Activated CD4-positive, CD25-positive, alpha-beta regulatory T cell treated with anti-CD3 and anti-CD28 coated beads, Interleukin-2, amount 50 U/mL, for 16 hours (primary cell): ENCODE measurements around the gene ZBTB1.
"Not testable (repeated sequence)": the region's sequence is repeated elsewhere in the genome, so short reads cannot be mapped to it uniquely, and the experiment has no call there.

Experiments used
- DNase-seq: peaks from one replicate; pipeline ENCODE4 v3.0.0-alpha.2; 2020; ENCODE audit warnings: low read depth, low spot score

Gene ZBTB1

DNA sequence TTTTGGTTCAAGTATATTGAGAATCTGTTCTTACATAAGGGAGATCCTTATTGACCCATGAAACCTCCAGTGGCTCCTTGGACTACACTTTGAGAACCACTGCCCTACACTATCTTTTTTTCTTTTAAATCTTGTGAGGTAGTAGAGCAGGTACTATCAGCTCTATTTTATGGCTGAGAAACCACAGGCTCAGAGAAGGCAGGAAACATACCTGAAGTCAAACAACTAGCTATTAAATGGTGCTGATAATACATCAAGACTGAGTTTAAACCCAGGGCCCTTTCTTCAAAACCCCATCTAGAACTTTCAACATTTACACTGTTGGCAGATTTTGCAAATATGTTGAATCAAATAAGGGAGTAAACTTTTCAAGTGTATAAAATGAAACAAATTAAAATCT lies 7.8 kb upstream of the ZBTB1 start:
- DNase-seq: no peak

DNA sequence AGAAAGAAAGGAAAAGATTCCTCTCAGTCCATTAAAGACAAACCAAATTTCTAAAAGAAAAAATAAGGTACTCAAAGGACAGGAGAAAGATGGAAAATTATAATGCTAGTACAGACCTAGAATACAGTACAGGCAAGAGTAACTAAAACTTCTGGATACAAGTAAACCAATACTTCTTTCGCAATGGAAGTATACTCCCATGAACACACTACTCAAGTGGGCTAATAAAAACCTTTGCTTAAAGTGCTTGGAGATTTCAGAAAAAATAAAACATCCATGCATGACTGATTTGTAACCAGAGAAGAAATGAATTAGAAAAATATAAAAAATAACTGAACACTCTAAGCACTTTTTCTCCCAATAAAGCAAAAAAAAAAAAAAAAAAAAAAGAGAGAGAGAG lies 4.5 kb upstream of the ZBTB1 start:
- no peak for DNase-seq

DNA sequence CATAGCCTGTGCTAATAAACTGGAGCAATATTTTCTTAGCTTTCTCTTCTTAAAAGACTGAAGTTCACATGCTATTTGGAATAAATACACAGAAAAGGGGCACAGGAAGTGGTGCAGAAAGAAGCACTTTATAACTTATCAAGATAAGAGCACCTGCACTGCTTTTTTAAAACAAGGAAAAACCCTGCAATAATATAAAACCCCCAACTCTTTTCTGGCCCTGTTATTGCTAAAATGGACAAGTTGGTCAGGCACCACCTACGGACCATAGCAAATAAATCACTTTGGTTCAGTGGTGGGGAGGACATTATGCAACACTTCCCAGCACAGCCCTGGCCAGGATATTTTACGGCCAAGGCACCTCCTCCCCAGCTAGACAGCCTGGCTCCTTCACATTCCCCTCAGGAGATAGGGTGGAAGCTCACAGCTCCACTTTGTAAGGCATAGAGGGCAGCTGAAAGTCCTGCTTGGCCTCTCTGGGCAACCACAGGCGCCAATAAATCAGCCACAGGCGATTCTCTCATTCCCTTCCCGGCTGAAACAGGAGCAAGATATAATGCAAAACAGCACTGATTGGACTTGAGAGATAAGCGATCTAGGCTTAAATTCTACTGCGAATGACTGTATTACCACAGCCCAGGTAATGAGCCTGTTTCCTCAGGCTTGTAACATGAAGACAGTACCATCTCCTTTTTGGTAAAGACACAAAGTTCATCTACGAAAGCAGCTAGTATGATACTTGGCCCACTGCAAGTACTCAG lies 3.0 kb upstream of the ZBTB1 start:
- DNase-seq: no peak

DNA sequence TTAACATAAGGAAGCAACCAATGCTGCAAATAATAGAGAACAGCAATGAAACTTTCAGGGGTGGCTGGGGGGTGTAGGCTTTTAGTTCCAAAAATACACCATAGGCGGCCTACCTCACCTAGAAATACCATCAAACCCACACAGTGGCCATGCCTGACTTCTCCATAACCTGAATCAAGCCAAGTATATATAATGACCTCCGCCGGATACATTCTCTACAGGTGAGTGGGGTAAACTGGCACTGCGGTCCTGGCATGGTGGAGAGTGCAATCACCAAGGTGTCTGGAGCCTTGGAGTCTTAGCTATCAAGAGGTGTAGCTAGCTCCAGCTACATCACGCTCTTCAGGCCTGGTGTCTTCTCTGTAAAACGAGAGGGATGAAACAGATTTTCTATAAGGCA lies 2.1 kb upstream of the ZBTB1 start:
- DNase-seq: no peak

DNA sequence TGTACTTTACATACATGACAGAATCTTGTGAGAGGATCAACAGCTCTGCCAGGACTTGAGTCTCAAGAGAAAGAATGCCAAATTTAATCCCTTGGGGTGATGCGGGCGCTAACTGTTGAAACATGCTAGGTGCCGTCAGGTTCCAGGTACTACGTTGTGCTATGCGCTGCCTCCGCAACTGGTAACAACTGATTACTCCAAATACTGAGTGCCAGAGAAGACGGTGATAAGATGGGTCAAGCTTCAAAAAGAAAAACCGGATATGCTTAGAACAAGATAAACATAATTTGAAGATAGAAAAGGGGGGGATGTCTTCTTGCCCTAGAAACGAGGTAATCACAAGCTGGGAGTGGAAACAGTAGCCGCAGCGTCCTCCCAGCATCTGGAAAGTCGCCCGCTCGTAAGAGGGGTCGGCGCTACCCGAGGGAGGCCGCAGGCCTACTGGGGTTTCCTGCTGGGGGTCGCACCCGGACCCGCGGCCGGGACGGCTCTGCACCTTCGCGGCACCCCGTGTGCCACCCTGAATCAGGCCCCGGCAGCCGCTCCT lies 1.6 kb upstream of the ZBTB1 start:
- no peak for DNase-seq

DNA sequence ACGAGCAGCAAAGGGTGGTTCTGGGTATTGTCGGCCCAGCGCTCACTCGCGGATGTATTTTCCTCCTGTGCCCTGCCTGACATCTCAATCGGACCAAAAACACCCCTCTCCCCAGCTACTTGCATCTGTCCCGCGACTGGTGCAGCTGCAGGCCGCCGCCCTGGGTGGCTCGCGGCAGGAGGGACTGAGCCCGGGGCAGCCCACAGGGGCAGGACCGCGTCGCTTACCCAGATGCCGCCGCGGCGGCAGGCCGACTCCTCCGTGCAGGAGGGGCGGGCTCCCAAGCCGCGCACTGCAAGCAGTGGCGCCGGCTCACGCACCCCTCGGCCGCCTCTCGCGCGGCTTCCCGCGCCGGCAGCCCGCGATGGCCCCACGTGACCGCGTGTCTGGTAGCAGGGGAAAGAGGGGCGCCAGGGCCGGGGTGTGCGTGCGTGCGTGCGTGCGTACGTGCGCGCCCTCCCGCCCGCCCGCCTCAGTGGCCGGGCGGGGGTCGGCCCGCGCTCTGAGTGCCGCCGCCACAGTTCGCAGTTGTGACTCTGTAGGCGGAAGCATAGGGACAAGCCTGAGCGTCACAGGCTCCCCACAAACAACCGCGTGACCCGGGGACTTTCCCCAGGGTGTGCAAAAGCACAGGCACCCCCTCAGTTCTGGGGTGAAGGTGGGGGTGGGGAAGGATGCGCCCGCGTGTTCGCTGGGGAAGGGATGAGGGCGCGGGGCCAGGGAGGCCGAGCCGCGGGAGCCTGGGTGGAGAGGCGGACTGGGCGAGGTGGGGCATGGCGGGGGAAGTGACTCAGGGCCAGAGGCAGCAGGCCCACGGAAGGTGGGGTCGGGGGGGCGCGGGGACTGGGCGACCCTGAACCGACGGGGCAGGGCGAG lies 898 bp upstream of the ZBTB1 start, which contains the start of gene ZBTB25:
Gene ZBTB25, minus strand, starts transcription at position 405 of the 876 bp plus-strand sequence. CDS start 13,305 bp downstream, outside the sequence.
- peak; percentile 97 for DNase-seq

DNA sequence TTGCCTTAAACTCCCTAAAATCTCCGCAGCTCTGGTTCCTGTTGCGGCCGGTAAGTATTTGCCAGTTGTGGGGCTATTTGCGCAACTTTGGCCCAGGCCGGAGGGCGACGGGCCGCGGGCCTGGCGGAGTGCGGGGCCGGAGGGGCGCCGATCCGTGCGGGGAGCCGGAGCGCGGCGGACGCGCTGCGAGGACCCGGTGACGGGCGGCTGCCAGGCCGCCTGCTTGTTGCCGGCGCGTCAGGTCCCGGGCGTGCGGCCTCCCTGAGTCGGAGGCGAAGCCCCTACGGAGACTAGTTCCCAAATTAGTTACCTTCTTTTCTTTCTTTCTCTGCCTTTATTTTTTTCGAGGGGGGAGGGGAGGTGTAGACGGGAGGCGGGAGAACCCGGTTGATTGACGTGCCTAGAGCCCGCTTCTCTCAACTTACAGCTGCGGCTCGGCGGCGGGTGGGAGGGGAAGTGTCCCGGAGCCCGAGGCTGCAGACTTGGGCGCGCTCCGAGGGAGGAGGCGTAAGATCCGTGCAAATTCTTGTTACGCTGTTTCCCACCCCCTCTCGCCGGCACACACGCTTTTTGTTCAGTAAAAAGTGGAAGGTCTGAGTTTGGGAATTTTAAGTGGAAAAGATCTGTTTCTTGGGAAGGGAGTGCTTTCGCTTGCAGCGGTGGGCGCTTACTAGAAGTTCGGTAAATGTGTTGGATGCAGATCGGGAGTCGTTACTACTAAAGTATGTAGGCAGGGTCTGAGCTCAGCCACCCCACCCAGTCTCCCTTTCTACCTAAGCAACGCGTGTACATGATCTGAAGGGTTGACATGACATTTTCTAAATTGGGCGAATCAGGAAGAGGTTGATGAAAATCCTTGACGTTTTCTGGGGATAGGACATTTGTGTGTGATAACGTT lies 576 bp downstream of the ZBTB1 start:
- peak; percentile 70 for DNase-seq

DNA sequence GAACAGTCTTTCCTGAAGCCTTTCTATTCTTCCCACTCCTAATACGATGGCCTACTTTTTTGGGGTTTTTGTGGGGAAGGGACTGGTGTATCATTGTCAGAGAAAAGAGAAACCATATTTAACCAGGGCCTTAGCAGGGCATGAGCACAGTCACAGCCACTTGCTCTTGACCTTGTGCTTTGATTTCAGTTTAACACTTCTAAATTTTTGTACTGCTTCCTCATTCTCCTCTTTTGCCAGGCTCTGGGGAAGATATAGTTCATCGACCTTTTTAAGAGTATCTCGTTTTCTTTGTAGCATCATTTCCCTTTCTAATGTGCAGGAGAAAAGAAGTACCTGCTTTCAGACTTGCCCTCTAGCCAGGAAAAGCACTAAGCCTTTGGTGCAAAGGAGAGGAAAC lies 2.2 kb downstream of the ZBTB1 start:
- no peak for DNase-seq

DNA sequence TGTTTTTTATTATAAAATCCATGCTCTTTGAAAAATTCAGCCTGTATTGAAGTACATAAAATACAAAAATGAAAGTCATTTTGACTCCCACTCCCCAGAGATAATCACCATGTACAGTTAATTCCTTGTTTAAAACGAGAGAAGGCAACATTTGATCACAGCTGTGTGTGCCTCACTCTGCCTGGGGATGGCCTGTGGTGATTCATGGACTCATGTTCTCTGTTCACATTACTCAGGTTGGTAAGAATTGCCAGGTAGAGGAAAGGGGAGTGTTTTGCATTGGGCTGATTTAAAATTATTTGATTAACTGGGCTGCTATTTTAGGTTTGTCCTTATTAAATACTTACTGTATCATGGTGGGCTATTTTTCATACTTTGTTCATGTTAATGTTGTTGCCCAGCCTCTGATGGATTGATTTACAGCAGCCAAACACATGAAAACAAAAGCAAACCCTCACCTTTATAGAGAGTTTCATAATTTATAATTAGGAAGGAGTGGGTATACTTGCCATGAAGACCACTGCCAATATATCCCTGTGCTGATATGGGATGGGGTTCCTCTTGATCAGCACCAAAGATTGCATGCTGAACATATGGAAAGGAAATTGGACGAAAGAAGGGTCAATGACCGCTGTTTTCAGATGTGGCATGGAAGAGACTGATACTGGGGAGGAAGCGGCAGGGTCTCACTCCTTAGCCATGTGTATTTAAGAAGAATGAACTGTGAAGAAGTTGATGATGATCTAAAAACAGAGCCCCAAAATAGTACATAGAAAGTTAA lies 3.0 kb downstream of the ZBTB1 start:
- DNase-seq: no peak

DNA sequence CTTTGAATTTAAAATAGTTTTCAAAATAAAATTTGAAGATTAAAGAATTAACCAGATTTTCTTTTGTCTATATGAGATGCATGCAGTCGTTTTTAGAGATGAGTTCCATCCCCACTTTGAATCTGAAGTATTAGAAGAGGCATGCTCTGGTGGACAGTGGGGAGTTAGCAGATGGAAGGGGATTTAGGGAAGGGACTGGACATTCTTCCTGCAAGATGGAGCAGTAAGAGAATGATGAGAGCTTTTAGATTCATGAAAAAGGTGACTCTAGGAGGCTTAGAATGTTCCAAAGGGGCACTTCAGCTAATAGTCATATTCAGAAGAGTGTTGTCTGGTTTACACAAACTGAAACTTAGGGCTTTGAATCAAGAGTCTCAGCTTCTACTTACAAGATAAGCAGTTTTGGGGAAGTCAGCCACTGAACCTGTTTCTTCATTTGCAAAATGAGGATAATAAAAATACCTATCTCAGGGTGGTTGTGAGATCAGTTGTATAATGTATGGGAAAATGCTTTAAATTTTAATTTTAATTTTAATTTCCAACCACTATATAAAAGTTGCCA lies 3.7 kb downstream of the ZBTB1 start:
- DNase-seq: no peak

DNA sequence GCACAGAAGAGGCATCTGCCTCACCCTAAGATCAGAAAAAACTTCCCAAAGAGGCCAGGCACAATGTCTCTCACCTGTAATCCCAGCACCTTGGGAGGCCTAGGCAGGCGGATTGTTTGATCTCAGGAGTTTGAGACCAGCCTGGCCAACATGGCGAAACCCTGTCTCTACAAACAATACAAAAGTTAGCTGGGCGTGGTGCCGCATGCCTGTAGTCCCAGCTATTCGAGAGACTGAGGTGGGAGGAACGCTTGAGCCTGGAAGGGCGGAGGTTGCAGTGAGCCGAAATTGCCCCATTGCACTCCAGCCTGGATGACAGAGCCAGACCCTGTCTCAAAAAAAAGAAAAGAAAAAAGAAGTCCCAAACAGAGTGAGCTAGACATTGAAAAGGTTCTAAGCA lies 4.5 kb downstream of the ZBTB1 start:
- no peak for DNase-seq

DNA sequence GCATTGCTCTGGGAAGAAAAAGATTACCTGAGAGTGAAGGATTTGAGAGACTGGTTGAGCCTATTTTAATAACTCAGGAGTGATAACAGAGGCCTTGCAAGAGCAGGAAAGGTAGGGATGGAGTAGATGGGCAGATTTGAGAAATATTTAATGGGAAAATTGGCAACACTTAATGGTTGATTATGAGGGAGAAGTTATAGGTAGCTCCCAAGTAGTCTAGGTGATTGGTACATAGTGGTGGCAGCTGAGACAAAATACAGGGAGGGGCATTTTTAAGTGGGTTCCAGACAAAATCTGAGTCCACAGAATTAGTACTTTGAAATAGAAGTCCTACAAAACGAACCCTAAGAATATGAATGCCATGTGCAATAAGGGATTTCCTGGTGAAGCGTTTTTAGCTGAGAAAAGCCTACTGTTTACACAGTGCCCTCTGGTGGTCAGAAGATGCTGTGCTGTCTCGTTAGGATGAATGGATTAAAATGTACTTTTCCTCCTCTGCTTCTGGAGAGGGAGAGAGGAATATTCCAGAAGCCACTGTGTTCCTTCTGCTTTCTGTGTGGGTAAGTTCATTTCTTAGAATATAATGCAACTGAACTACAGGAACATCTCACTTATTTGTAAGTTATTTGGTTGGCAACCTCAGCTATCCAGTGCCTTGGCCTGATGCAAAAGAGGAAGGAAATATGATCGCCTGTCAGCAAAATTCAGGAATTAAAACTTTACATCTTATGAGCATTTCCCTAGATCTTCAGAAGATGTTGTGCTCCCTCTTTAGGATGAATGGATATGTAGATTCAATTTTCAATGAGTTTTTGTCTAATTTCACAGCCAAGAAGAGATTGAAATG lies 6.5 kb downstream of the ZBTB1 start:
- DNase-seq: peak; percentile 55

DNA sequence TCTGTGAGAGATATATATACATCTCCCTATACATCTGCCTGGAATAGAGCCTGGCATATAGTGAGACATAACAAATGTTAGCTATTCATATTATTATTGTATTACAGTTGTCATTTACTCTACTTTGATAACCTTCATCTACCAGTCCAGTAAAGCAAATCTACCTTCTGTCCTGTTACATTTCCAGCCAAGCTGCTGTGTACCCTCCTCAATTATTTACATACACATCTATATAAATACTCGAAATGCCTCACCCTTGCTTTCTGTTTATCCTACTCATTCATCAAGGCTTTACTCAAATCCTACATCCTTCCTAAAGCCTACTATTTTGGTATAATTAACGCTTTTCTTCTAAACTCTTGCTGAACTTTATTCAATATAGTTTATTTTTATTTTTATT lies 8.7 kb downstream of the ZBTB1 start:
- DNase-seq: no peak

DNA sequence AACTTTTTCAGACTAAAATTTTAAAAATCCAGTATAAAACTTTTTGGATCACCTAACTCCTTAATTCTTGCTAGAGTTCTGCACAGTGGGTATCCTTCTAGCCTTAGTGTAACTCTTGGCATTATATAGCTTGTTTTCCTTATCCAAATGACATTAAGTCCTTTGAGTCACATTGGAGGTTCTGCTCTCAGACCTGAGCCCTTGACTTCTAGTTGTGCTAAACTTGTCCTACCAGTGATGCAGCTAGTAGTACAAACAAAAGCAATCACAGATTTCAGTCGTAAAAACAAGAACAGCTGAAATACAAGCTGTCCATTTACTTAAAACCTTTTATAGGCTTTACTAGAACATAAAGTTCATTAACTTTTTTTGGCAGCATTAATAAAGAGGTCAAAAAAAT lies 10.5 kb downstream of the ZBTB1 start:
- DNase-seq: no peak

DNA sequence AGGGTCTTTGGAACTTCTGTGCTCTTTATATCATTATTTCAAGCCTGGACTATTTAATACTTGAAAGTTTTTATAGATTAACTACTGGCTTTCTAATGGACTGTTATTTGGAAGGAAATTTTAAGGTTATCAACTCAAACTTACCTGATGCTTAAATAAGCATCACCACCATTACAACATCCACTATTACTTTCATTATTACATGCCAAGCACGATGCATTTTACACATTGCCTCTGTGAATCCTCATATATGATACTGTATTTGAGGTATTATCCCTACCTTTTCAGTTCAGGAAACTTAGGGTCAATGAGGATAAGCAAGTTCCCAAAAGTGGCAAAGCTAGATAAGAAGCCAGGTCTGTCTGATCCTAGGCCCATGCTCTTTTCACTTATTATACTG lies 12.4 kb downstream of the ZBTB1 start:
- DNase-seq: no peak

DNA sequence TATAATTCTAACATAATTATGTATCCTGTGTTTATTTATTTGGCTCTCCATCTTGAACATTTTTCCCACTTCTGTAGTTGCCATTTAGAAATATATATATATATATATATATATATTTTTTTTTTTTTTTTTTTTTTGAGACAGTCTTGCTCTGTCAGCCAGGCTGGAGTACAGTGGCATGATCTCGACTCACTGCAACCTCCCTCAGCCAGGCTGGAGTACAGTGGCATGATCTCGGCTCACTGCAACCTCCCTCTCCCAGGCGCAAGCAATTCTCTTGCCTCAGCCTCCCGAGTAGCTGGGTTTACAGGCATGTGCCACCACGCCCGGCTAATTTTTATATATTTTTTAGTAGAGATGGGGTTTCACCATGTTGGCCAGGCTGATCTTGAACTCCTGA lies 13.1 kb downstream of the ZBTB1 start:
- DNase-seq: not testable (repeated sequence)

DNA sequence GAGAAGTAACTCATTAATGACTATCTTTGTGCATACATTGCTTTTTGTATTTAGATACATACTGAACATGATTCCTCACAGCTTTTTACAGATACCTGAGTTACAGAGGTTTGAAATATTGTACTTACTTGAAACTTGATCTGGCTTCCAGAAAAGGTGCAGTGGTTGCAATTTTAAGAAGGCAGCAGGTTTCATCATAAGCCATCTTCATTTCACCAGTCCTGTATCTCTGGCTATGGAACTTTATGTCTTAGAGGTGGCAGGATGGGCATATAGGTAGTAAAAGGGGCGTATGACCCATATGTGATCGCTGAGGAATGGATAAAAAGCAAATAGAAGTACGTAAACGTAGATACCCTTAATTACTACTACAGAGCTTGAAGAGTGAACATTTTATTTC lies 13.7 kb downstream of the ZBTB1 start:
- DNase-seq: no peak

DNA sequence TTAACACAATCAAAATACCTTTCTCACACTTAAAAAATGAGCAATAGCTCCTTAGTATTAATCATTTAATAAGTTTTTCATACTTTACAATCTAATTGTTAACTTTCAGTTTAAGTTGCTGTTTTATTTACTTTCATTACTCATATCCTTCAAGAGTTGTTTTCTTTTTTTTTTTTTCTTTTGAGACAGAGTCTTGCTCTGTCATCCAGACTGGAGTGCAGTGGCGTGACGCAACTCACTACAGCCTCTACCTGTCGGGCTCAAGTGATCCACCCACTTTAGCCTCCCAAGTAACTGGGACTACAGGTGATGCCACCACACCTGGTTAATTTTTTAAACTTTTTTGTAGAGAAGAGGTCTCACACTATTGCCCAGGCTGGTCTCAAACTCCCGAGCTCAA lies 16.1 kb downstream of the ZBTB1 start:
- no peak for DNase-seq

DNA sequence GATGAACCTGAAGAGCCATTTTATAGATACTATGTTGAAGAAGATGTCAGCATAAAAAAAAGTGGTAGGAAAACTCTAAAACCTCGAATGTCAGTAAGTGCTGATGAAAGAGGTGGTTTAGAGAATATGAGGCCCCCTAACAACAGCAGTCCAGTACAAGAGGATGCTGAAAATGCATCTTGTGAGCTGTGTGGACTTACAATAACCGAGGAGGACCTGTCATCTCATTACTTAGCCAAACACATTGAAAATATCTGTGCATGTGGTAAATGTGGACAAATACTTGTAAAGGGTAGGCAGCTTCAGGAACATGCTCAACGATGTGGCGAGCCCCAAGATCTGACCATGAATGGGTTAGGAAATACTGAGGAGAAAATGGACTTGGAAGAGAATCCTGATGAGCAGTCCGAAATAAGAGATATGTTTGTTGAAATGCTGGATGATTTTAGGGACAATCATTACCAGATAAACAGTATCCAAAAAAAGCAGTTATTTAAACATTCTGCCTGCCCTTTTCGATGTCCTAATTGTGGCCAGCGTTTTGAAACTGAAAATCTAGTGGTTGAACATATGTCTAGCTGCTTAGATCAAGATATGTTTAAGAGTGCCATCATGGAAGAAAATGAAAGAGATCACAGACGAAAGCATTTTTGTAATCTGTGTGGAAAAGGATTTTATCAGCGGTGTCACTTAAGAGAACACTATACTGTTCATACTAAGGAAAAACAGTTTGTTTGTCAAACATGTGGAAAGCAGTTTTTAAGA lies 18.2 kb downstream of the ZBTB1 start:
- no peak for DNase-seq
